Calu3 (cell line): ENCODE measurements around the gene ZSCAN5A. TPM values are rescaled to one million over a fixed set of nuclear protein-coding genes. Genes with fewer than 3 reads are reported as not detected.

Experiments
- BruUV-seq: library from RNA; stranded (reverse); fragments of 400-500 nt; replicated peaks from 2 replicates; lab custom pipeline; 2021; lab: Mats Ljungman, UMichigan
- CTCF ChIA-PET: fragments of 300-600 bp; sonication (Branson Sonifier 250); formaldehyde crosslinking; loops from one replicate; lab custom pipeline; 2022; ENCODE audit warnings: antibody characterized with exemption; lab: Charles Lee
- DNase-seq: peaks from one replicate; pipeline ENCODE4 v3.0.0; 2022
- H3K27ac Mint-ChIP-seq: one replicate; pipeline ENCODE4 v1.8.0; 2022; ENCODE audit warnings: mixed read lengths; ENCODE audit not compliant: unreplicated experiment
- H3K27me3 Mint-ChIP-seq: one replicate; pipeline ENCODE4 v1.8.0; 2022; ENCODE audit warnings: mixed read lengths; ENCODE audit not compliant: unreplicated experiment
- H3K36me3 Mint-ChIP-seq: one replicate; pipeline ENCODE4 v1.8.0; 2022; ENCODE audit warnings: mild to moderate bottlenecking, moderate library complexity, mixed read lengths; ENCODE audit not compliant: insufficient read depth, unreplicated experiment
- H3K4me1 Mint-ChIP-seq: one replicate; pipeline ENCODE4 v1.8.0; 2022; ENCODE audit warnings: mild to moderate bottlenecking, low read depth, mixed read lengths; ENCODE audit not compliant: unreplicated experiment
- H3K4me3 Mint-ChIP-seq: one replicate; pipeline ENCODE4 v1.8.0; 2022; ENCODE audit warnings: mild to moderate bottlenecking, low read depth, moderate library complexity, mixed read lengths; ENCODE audit not compliant: unreplicated experiment
- H3K9me3 Mint-ChIP-seq: one replicate; pipeline ENCODE4 v1.8.0; 2022; ENCODE audit warnings: low read depth, mixed read lengths; ENCODE audit not compliant: unreplicated experiment
- CTCF ChIP-seq: fragments of 200-600 bp; IDR thresholded peaks from one replicate; pipeline ENCODE4 v1.8.0; 2022; ENCODE audit warnings: antibody characterized with exemption; ENCODE audit not compliant: unreplicated experiment
- intact Hi-C: fragments of 100-400 bp; cut with micrococcal nuclease; formaldehyde crosslinking; loops from one replicate; pipeline ENCODE4 v1.10.0; 2022; ENCODE audit not compliant: unreplicated experiment
- total RNA-seq: library from RNA; stranded (reverse); gene quantifications from 2 replicates; pipeline ENCODE4 v1.2.3, GENCODE V29; 2022

ZSCAN5A gene
- total RNA-seq, 1 experiment from 2014 or later = 13.5 TPM

GRCh38 chr19:56332695-56333094, 18.1 kb upstream of the ZSCAN5A start:
- Mint-ChIP-seq H3K36me3 (no peaks in the 10 kb centered on the region), H3K27ac (no peak overlapping the region), H3K9me3 (peaks cover 2% of the 10 kb centered on the region), H3K27me3 (peaks cover 12% of the 10 kb centered on the region), H3K4me3 (no peak overlapping the region), H3K4me1 (no peaks in the 10 kb centered on the region)
- CTCF ChIA-PET = interaction anchor here (0.7 to 4.1 kb wide), 18 partner anchors 17 to 701 kb away, joined by 3 to 190 read pairs (median 6); partner anchors contain the start of gene ZSCAN5A
- no TSS peak for BruUV-seq
- DNase-seq = no peak
- no peak for TF ChIP-seq CTCF
- intact Hi-C loops = loop anchor here (1.0 to 10.0 kb wide), 4 partner anchors 79 to 266 kb away; partner anchors contain the start of gene GALP

GRCh38 chr19:56324436-56324835, 9.8 kb upstream of the ZSCAN5A start:
- H3K27me3 Mint-ChIP-seq = peaks cover 23% of the 10 kb centered on the region
- no TSS peak for BruUV-seq
- H3K4me1 Mint-ChIP-seq = no peaks in the 10 kb centered on the region
- H3K9me3 Mint-ChIP-seq = peaks cover 2% of the 10 kb centered on the region
- intact Hi-C loops = no loop called here
- CTCF ChIA-PET = no interaction called here
- H3K36me3 Mint-ChIP-seq = no peaks in the 10 kb centered on the region
- no peak overlapping the region for H3K4me3 Mint-ChIP-seq
- TF ChIP-seq CTCF = no peak
- DNase-seq = no peak
- no peak overlapping the region for H3K27ac Mint-ChIP-seq

- TF ChIP-seq CTCF = no peak
- intact Hi-C loops = no loop called here
- no peak overlapping the region for H3K4me3 Mint-ChIP-seq
- H3K9me3 Mint-ChIP-seq = peaks cover 2% of the 10 kb centered on the region
- BruUV-seq = no TSS peak
- H3K27me3 Mint-ChIP-seq = peaks cover 23% of the 10 kb centered on the region
- H3K27ac Mint-ChIP-seq = no peak overlapping the region
- DNase-seq = no peak
- no peaks in the 10 kb centered on the region for H3K4me1 Mint-ChIP-seq
- CTCF ChIA-PET = no interaction called here
- no peaks in the 10 kb centered on the region for H3K36me3 Mint-ChIP-seq
Measured at GRCh38 chr19:56321989-56322440, 7.4 kb upstream of the ZSCAN5A start.

GRCh38 chr19:56321254-56321988, 6.8 kb upstream of the ZSCAN5A start:
- Mint-ChIP-seq H3K36me3 (peaks cover 5% of the 10 kb centered on the region), H3K27me3 (peaks cover 23% of the 10 kb centered on the region), H3K9me3 (peaks cover under 1% of the 10 kb centered on the region), H3K27ac (no peak overlapping the region), H3K4me3 (no peak overlapping the region), H3K4me1 (no peaks in the 10 kb centered on the region)
- CTCF ChIA-PET = interaction anchor here (0.7 kb wide), 1 partner anchor 512 kb away, joined by 3 read pairs; no protein-coding TSS in a partner anchor
- no peak for DNase-seq
- BruUV-seq = no TSS peak
- TF ChIP-seq CTCF = no peak
- intact Hi-C loops = no loop called here
